ENCODE data around the gene RRP8. TPM values are rescaled to one million over a fixed set of nuclear protein-coding genes. Genes with fewer than 3 reads are reported as not detected.

The RRP8 gene
- total and polyA plus RNA-seq, 9 of the 15 experiments (the other 6 are each of a cell fraction or from before 2014, with no cell fraction given), result 5.7 to 47.3 (median 32.6) TPM

DNA sequence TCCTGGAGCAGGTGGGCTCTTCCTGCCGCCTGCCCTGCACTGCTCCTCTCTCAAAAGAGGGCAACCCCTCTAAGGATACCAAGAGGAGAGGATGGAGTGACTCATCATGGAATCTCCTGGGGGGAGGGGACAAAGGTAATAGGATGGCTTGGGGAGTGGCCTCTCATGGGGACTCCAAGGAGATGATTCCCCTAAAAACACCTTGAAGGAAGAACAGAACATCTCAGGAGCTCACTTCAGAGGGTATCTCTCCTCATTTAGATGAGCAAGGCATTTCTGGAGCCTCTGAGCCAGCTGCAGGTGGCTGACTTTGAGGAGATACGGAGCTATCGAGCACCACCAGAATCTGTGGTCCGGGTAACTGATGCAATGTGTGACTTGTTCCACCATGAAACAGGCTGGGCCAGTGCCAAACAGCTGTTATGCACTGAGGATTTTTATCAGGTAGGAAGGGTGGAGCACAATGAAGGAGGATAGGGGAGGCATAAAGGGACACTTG, 40.2 kb downstream of the RRP8 start:
- Histone ChIP-seq H3K79me2 (ENCODE audit: control insufficient read depth, insufficient read depth, low read length) (no peaks in the 10 kb centered on the region), H3K4me1 (replicated peaks in 1 of 2; ENCODE audit: control insufficient read depth in 2 of 2, insufficient read depth in 2 of 2, low read length in 2 of 2) (peaks cover 27 to 29% of the 10 kb centered on the region in 2 experiments; a peak in 4 of 5 replicates), H3K4me2 (ENCODE audit: insufficient read depth, low read length) (peak overlapping the region; percentile 61), H3K9me3 (replicated peaks; ENCODE audit: control insufficient read depth, insufficient read depth, low read depth, low read length) (no peaks in the 10 kb centered on the region), H2AFZ (ENCODE audit: low read depth, low read length) (no peak overlapping the region; the same call in 1 of the 2 replicates), H3K9ac (ENCODE audit: insufficient read depth in 1 of 2, low read depth in 2 of 2, low read length in 2 of 2) (peak overlapping the region in 1 of 2 experiments; percentile 11; a peak in 1 of 4 replicates), H3K27ac (ENCODE audit: extremely low read depth, low read depth, low read length) (no peak overlapping the region; the same call in 2 of the 3 replicates), H3K27me3 (ENCODE audit: control insufficient read depth in 2 of 2, insufficient read depth in 2 of 2, low read length in 2 of 2) (no peaks in the 10 kb centered on the region), H3K4me3 (no peak overlapping the region), H4K20me1 (replicated peaks; ENCODE audit: control insufficient read depth, insufficient read depth, low read length) (no peaks in the 10 kb centered on the region), H3K9me1 (ENCODE audit: control insufficient read depth, insufficient read depth, low read length) (peaks cover 6% of the 10 kb centered on the region), H3K36me3 (ENCODE audit: control insufficient read depth, insufficient read depth, low read length) (no peaks in the 10 kb centered on the region)
- ATAC-seq (peak; percentile 83), DNase-seq (ENCODE audit: extremely low read depth in 1 of 4, low spot score in 3 of 4) (peak; percentile 70 to 91 (median 80)), FAIRE-seq (peak; percentile 87)
- CTCF ChIA-PET (ENCODE audit: low intra/inter-chr PET ratio), result no interaction called here
- POLR2A ChIA-PET, result interaction anchor here (0.7 to 1.9 kb wide), 6 partner anchors 8 to 1701 kb away, joined by 3 to 11 read pairs (median 3); partner anchors contain the start of genes ILK, RRP8 and TAF10
- in situ Hi-C loops (cut with MboI), result no loop called here
- 17% methylated on average over 4 of the region's 4 CpGs for whole genome bisulfite sequencing (ENCODE audit: insufficient coverage, low coverage, missing lambda C conversion rate)
- intact Hi-C loops (cut with micrococcal nuclease), result no loop called here
- no TSS peak for BruUV-seq (replicated peaks)
- TF ChIP-seq POLR2G (IDR thresholded peaks at IDR 0.05; ENCODE audit: low read depth, low read length), result no peak
- TF ChIP-seq MTA1 (IDR thresholded peaks at IDR 0.05; ENCODE audit: borderline replicate concordance), result no peak
- TF ChIP-seq, protein P1, sequence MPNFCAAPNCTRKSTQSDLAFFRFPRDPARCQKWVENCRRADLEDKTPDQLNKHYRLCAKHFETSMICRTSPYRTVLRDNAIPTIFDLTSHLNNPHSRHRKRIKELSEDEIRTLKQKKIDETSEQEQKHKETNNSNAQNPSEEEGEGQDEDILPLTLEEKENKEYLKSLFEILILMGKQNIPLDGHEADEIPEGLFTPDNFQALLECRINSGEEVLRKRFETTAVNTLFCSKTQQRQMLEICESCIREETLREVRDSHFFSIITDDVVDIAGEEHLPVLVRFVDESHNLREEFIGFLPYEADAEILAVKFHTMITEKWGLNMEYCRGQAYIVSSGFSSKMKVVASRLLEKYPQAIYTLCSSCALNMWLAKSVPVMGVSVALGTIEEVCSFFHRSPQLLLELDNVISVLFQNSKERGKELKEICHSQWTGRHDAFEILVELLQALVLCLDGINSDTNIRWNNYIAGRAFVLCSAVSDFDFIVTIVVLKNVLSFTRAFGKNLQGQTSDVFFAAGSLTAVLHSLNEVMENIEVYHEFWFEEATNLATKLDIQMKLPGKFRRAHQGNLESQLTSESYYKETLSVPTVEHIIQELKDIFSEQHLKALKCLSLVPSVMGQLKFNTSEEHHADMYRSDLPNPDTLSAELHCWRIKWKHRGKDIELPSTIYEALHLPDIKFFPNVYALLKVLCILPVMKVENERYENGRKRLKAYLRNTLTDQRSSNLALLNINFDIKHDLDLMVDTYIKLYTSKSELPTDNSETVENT (CRISPR knock-in tag; IDR thresholded peaks at IDR 0.05), result no peak
- TF ChIP-seq PYGO2 (tag; IDR thresholded peaks at IDR 0.05), result no peak
- no peak for TF ChIP-seq CBX2 (IDR thresholded peaks at IDR 0.05; ENCODE audit: insufficient read depth, low read length, poor library complexity, severe bottlenecking)
- no peak for TF ChIP-seq PHB (CRISPR knock-in tag; IDR thresholded peaks at IDR 0.05)
- TF ChIP-seq, protein P2, sequence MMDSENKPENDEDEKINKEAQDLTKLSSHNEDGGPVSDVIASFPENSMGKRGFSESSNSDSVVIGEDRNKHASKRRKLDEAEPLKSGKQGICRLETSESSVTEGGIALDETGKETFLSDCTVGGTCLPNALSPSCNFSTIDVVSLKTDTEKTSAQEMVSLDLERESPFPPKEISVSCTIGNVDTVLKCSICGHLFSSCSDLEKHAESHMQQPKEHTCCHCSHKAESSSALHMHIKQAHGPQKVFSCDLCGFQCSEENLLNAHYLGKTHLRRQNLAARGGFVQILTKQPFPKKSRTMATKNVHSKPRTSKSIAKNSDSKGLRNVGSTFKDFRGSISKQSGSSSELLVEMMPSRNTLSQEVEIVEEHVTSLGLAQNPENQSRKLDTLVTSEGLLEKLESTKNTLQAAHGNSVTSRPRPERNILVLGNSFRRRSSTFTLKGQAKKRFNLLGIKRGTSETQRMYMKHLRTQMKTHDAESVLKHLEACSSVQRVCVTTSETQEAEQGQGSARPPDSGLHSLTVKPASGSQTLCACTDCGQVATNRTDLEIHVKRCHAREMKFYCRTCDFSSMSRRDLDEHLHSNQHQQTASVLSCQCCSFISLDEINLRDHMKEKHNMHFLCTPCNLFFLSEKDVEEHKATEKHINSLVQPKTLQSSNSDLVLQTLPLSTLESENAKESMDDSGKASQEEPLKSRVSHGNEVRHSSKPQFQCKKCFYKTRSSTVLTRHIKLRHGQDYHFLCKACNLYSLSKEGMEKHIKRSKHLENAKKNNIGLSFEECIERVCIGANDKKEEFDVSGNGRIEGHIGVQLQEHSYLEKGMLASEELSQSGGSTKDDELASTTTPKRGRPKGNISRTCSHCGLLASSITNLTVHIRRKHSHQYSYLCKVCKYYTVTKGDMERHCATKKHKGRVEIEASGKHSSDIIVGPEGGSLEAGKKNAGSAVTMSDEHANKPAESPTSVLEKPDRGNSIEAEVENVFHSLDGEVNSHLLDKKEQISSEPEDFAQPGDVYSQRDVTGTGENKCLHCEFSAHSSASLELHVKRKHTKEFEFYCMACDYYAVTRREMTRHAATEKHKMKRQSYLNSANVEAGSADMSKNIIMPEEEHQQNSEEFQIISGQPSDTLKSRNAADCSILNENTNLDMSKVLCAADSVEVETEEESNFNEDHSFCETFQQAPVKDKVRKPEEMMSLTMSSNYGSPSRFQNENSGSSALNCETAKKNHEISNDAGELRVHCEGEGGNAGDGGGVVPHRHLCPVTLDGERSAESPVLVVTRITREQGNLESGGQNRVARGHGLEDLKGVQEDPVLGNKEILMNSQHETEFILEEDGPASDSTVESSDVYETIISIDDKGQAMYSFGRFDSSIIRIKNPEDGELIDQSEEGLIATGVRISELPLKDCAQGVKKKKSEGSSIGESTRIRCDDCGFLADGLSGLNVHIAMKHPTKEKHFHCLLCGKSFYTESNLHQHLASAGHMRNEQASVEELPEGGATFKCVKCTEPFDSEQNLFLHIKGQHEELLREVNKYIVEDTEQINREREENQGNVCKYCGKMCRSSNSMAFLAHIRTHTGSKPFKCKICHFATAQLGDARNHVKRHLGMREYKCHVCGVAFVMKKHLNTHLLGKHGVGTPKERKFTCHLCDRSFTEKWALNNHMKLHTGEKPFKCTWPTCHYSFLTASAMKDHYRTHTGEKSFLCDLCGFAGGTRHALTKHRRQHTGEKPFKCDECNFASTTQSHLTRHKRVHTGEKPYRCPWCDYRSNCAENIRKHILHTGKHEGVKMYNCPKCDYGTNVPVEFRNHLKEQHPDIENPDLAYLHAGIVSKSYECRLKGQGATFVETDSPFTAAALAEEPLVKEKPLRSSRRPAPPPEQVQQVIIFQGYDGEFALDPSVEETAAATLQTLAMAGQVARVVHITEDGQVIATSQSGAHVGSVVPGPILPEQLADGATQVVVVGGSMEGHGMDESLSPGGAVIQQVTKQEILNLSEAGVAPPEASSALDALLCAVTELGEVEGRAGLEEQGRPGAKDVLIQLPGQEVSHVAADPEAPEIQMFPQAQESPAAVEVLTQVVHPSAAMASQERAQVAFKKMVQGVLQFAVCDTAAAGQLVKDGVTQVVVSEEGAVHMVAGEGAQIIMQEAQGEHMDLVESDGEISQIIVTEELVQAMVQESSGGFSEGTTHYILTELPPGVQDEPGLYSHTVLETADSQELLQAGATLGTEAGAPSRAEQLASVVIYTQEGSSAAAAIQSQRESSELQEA (IDR thresholded peaks at IDR 0.05; ENCODE audit: low read depth), result no peak

Measured in K562 (cell line).